HL-60 (cell line): ENCODE data around the gene NRXN2.

ENCODE experiments used
- CTCF ChIP-seq: IDR thresholded peaks from one replicate; pipeline ENCODE4 v1.5.1; 2011; ENCODE audit warnings: low read length, control low read depth, inconsistent platforms; ENCODE audit not compliant: insufficient read depth
- GABPA ChIP-seq: IDR thresholded peaks from 2 replicates; pipeline ENCODE4 v1.6.1; 2012; ENCODE audit warnings: low read depth
- POLR2AphosphoS5 ChIP-seq: IDR thresholded peaks from 2 replicates; pipeline ENCODE4 v1.6.1; 2012; ENCODE audit warnings: low read depth
- REST ChIP-seq: IDR thresholded peaks from 2 replicates; pipeline ENCODE4 v1.6.1; 2012; ENCODE audit warnings: low read depth; ENCODE audit not compliant: insufficient replicate concordance
- SPI1 ChIP-seq: IDR thresholded peaks from 2 replicates; pipeline ENCODE4 v1.6.1; 2012; ENCODE audit warnings: low read depth, mild to moderate bottlenecking, borderline replicate concordance

- TF ChIP-seq CTCF = no peak
- TF ChIP-seq GABPA = no peak
- TF ChIP-seq REST = no peak
- no peak for TF ChIP-seq POLR2AphosphoS5
- TF ChIP-seq SPI1 = no peak
Observed at GRCh38 chr11:64726211-64726641, 3.2 kb upstream of the NRXN2 start.
